Fibroblast of peridontal ligament (primary cell): ENCODE measurements around the gene RCC2.

ENCODE experiments used
- DNase-seq: peaks from one replicate; pipeline ENCODE4 v3.0.0-alpha.2; 2010; ENCODE audit errors: extremely low read depth

RCC2 gene

DNA sequence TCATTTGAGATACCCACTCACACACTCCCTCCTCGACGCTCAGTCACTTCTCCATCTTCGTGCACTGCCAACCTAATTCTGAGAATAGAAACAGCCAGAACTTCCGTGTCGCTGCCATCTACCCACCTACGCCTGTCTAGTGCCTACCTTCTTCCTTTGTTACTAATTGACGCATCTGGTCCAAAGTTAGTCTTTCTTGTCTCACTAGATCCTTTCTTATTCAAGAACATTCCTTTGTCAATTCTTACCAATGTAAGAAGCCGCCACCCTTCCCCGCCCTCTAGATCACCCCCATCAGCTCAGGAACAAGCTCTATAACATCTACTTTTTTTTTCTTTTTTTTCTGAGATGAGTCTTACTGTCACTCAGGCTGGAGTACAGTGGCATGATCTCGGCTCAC, 63.8 kb downstream of the RCC2 start:
- no peak for DNase-seq

DNA sequence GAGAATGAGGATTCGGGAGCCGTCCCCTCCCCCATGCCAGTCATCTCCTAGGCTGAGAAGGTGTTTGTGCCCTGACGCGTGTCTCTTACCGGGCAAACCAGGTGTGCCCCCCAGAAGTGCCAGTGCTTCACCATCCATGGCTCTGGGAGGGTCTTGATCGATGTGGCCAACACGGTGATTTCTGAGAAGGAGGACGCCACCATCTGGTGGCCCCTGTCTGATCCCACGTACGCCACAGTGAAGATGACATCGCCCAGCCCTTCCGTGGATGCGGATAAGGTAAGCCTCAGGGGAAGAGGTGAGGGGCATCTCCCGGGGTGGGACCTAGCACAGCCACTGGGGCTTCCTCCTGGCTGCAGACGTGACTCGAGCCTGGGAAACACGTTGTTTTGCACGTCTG, 66.5 kb downstream of the RCC2 start:
- no peak for DNase-seq

DNA sequence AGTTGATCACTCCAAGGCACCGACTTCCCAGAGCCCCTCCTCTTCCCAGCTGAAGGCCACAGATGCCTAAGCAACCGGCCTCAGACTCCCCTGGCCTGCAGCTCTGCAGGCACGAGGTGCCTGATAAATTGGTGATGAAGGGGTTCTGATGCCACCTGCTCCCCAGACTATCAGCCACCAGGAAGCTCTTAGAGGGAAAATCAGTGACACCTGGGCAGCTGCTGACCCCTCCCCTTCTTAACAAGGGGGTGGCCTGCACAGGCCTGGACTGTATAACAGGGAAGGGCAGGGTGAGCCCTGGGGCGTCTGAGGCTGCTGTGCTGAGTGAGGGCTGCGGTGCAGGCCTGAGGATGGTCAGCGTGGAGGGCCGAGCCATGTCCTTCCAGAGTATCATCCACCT, 67.6 kb downstream of the RCC2 start, which contains the start of gene PADI6:
PADI6 (plus strand) TSS at position 301 of the 400 bp plus-strand sequence; CDS start at position 351, 50 bp downstream.
- DNase-seq, result no peak

DNA sequence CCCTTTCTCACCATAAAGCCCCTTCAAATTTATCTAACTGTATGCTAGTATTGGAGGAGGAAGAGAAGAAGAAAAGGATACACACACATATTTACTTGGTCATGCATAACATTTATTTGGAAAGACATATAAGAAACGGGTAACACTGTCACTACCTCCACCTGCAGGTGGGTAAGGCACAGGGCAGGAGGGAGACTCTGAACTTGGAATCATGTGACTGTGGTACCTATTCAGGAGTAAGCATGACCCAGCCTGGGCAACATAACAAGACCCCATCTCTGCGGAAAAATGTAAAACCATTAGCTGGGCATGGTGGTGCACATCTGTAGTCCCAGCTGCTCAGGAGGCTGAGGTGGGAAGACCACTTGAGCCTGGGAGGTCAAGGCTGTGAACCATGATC, 68.9 kb downstream of the RCC2 start:
- DNase-seq, result no peak

DNA sequence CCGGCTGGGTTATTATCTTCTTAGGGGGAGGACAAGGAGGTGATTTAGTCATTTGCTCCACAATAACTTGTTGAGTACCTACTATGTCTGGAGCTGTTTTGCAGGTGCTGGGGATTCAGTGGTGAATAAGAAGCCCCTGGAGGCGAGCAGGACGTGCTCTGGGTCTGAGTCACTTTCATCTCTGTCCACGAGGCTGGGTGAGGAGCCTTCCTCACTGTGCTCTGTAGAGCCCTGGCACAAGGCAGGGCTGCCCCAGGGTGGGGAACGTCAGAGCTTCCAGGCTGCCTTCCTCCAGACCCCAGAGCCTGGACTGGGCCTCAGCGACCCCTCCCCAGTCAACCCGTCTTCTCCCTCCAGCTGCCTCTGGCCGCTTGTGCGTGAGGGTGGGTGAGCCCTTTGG, 70.0 kb downstream of the RCC2 start:
- DNase-seq, result no peak

DNA sequence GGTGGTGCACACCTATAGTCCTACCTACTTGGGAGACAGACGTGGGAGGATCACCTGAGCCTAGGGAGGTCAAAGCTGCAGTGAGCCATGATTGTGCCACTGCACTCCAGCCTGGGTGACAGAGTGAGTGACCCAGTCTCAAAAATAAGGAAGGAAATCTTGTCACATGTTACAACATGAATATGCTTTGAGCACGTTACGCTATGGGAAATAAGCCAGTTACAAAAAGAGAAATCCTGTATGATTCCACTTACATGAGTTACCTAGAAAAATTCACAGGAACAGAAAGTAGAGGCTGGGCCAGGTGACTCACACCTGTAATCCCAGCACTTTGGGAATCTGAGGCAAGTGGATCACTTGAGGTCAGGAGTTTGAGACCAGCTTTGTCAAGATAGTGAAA, 74.2 kb downstream of the RCC2 start:
- DNase-seq, result no peak

- no peak for DNase-seq
Measured at GRCh38 chr1:17363771-17364170, 75.7 kb downstream of the RCC2 start.

GRCh38 chr1:17363351-17363750, 76.1 kb downstream of the RCC2 start:
- no peak for DNase-seq

GRCh38 chr1:17361687-17362086, 77.8 kb downstream of the RCC2 start:
- DNase-seq, result no peak

DNA sequence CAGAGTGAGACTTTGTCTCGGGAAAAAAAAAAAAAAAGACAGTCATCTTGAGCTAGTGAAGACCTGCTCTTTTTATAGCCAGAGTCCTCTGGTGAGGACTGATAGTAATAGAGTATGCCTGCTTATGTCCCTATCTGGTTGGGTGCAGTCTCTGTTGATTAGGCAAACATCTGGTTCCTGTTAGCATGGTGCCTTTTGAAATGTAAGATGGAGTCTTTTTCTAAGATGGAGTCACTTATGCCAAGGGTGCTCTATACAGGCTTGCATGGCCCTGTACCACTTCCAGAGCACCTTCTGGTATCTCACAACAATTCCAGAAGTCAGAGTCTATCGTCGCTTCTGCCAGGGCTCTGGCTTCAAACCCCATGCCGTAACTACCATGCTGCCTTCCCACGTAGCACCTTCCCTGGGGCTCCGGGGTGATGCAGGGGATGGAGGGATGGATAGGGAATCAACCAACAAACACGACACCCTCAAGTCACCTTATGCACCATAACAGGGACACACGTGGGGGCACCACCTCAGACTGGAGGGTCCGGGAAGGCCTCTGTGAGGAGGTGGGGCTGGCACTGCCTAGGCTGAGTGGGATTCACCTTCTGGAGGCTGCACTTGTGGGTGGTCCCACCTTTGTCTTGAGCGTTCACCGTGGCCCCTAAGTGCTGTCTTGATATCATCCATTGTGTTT, 79.1 kb downstream of the RCC2 start:
- DNase-seq, result no peak

- DNase-seq, result no peak
Measured at GRCh38 chr1:17359808-17360207, 79.7 kb downstream of the RCC2 start.

- DNase-seq, result no peak
Measured at GRCh38 chr1:17359031-17359430, 80.4 kb downstream of the RCC2 start.

DNA sequence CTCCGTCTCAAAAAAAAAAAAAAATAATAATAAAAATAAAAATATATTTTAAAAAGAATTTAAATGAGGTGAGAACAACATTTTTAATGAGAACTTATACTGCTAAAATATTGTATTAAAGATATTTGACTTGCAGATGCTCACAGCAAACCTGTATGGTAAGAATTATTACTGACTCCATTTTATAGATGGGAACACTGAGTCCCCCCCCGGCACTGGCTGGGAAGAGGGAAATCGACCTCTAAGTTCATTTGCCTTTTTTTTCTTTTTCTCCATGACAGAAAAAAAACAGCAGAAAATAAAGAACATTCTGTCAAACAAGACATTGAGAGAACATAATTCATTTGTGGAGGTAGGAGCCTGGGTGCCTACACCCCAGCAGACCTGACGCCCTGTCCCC, 80.9 kb downstream of the RCC2 start:
- DNase-seq, result no peak
